ENCODE data around the gene ARF6. TPM values are rescaled to one million over a fixed set of nuclear protein-coding genes. Genes with fewer than 3 reads are reported as not detected.

The ARF6 gene
- total and polyA plus RNA-seq, 7 experiments from 2014 or later: 61.9 to 173 (median 90.6) TPM

GRCh38 chr14:49942090-49942489 lies 49.2 kb downstream of the ARF6 start:
- Histone ChIP-seq H3K36me3 (ENCODE audit: control insufficient read depth in 2 of 3, insufficient read depth in 3 of 3, low read length in 3 of 3) (no peaks in the 10 kb centered on the region), H3K9me3 (ENCODE audit: control insufficient read depth in 2 of 3, low read length in 3 of 3) (no peaks in the 10 kb centered on the region), H3K27ac (ENCODE audit: low read depth, low read length) (no peak overlapping the region), H3K4me1 (ENCODE audit: control insufficient read depth in 2 of 2, insufficient read depth in 2 of 2, low read length in 2 of 2) (peaks cover 39 to 48% of the 10 kb centered on the region in 2 donors), H3K4me3 (ENCODE audit: low read length) (no peak overlapping the region), H3K27me3 (ENCODE audit: control insufficient read depth in 2 of 2, insufficient read depth in 2 of 2, low read length in 2 of 2) (no peaks in the 10 kb centered on the region)
- Mint-ChIP-seq H3K27ac (peak overlapping the region in 8 of 9 donors; percentile 39 to 78 (median 64)), H3K36me3 (peaks cover 11 to 35% (median 13%) of the 10 kb centered on the region in 5 donors), H3K4me3 (peak overlapping the region in 4 of 10 donors; percentile 31 to 54 (median 38)), H3K9me3 (peaks cover 2 to 23% (median 10%) of the 10 kb centered on the region in 11 donors), H3K27me3 (no peaks in the 10 kb centered on the region), H3K4me1 (peaks cover 29 to 76% (median 71%) of the 10 kb centered on the region in 7 donors)
- intact Hi-C loops (cut with micrococcal nuclease): no loop called here
- no peak for ATAC-seq
- POLR2A ChIA-PET: interaction anchor here (1.2 to 16.2 kb wide), 3 partner anchors 31 to 120 kb away, joined by 3 to 214 read pairs (median 18); partner anchors contain the start of gene ARF6
- CTCF ChIA-PET: interaction anchor here (1.1 to 1.3 kb wide), 2 partner anchors 78 to 143 kb away, joined by 3 to 4 read pairs; no protein-coding TSS in a partner anchor
- no peak for DNase-seq

DNA sequence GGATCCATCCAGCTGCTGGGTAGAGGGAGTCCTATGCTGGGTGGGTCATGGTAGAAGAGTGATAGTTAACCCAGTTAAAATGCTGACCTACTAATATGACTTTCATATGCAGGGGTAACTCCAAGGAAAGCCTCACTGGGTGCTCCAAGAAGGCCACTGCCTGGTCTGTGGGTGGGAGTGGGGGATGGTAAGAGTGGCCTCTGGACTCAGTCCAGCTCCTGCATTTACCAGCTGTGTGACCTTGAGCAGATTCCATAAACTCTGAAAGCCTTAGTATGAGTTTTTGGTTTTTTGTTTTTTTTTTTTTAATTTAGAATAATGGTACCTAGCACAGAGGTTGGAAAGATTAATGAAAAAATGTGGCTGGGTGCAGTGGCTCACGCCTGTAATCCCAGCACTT lies 51.6 kb downstream of the ARF6 start:
- peaks cover 8 to 29% (median 12%) of the 10 kb centered on the region in 5 donors for H3K36me3 Mint-ChIP-seq
- no peaks in the 10 kb centered on the region for H3K36me3 ChIP-seq (ENCODE audit: control insufficient read depth in 2 of 3, insufficient read depth in 3 of 3, low read length in 3 of 3)
- peaks cover 37 to 53% of the 10 kb centered on the region in 2 donors for H3K4me1 ChIP-seq (ENCODE audit: control insufficient read depth in 2 of 2, insufficient read depth in 2 of 2, low read length in 2 of 2)
- peak overlapping the region in 6 of 9 donors; percentile 10 to 98 (median 92) for H3K27ac Mint-ChIP-seq
- no peak overlapping the region for H3K27ac ChIP-seq (ENCODE audit: low read depth, low read length)
- H3K4me3 Mint-ChIP-seq: no peak overlapping the region
- H3K9me3 ChIP-seq (ENCODE audit: control insufficient read depth in 2 of 3, low read length in 3 of 3): no peaks in the 10 kb centered on the region
- intact Hi-C loops (cut with micrococcal nuclease): no loop called here
- H3K27me3 Mint-ChIP-seq: no peaks in the 10 kb centered on the region
- peaks cover 28 to 91% (median 82%) of the 10 kb centered on the region in 7 donors for H3K4me1 Mint-ChIP-seq
- peaks cover 0 to 18% (median 7%) of the 10 kb centered on the region in 11 donors for H3K9me3 Mint-ChIP-seq
- H3K27me3 ChIP-seq (ENCODE audit: control insufficient read depth in 2 of 2, insufficient read depth in 2 of 2, low read length in 2 of 2): no peaks in the 10 kb centered on the region
- CTCF ChIA-PET: interaction anchor here (1.7 to 2.5 kb wide), 2 partner anchors 27 to 32 kb away, joined by 4 to 15 read pairs; no protein-coding TSS in a partner anchor
- POLR2A ChIA-PET: interaction anchor here (0.9 to 16.2 kb wide), 5 partner anchors 29 to 82 kb away, joined by 4 to 214 read pairs (median 35); partner anchors contain the start of gene ARF6
- ATAC-seq (no peak), DNase-seq (no peak)
- H3K4me3 ChIP-seq (ENCODE audit: low read length): no peak overlapping the region

DNA sequence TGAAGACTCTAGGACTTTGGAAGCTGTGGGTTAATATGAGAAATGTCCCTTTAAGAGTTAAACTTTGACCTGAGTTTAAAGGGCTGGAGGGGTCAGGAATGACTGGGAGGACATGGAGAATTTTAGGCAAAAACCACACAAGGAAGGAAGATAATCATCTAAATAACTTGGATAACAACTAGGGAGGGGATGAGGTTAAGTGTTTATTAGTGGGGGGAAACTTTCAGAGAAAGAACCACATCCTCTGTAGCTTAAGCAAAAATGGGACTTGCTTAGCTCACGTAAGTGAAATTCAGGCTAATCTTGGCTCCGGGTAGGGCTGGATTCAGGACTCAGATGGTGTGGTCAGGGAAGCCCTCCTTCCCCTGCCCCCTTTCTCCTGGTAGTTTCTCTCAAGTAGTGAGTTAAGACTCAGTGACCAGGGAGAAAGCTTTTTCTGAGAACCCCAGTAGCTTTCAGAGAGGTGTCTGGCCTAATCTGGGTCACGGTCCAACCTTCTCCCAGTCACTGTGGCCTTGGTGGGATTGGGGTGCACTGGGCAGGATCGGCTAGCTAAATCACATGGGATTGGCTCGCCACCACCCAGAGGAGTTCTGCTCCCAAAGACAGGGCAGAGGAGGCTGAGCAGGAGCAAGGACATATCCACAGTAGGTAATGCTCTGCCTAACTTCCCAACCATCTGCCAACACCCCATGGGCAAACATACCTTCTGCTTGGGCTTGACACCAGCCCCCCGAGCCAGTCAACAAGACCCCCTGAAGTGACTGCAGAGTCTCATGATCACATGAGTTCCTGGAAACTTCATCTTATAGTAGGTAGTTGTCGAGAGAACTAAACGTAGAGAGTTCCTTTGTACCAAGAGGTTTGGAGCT lies 52.8 kb downstream of the ARF6 start:
- H3K27me3 Mint-ChIP-seq: no peaks in the 10 kb centered on the region
- H3K36me3 Mint-ChIP-seq: peaks cover 8 to 22% (median 12%) of the 10 kb centered on the region in 5 donors
- Histone ChIP-seq H3K27me3 (ENCODE audit: control insufficient read depth in 2 of 2, insufficient read depth in 2 of 2, low read length in 2 of 2) (no peaks in the 10 kb centered on the region), H3K36me3 (ENCODE audit: control insufficient read depth in 2 of 3, insufficient read depth in 3 of 3, low read length in 3 of 3) (no peaks in the 10 kb centered on the region), H3K9me3 (ENCODE audit: control insufficient read depth in 2 of 3, low read length in 3 of 3) (no peaks in the 10 kb centered on the region), H3K4me1 (ENCODE audit: control insufficient read depth in 2 of 2, insufficient read depth in 2 of 2, low read length in 2 of 2) (peaks cover 26 to 48% of the 10 kb centered on the region in 2 donors), H3K27ac (ENCODE audit: low read depth, low read length) (peak overlapping the region; percentile 66), H3K4me3 (ENCODE audit: low read length) (peak overlapping the region; percentile 36)
- ChIA-PET CTCF (interaction anchor here (0.5 to 2.5 kb wide), 8 partner anchors 23 to 118 kb away, joined by 3 to 15 read pairs (median 4); no protein-coding TSS in a partner anchor), POLR2A (interaction anchor here (0.6 to 16.2 kb wide), 22 partner anchors 12 to 157 kb away, joined by 3 to 214 read pairs (median 4); partner anchors contain the start of genes ARF6 and NEMF)
- H3K4me1 Mint-ChIP-seq: peaks cover 26 to 86% (median 77%) of the 10 kb centered on the region in 7 donors
- H3K4me3 Mint-ChIP-seq: peak overlapping the region; percentile 61 to 81 (median 74)
- peak; percentile 57 for ATAC-seq
- intact Hi-C loops (cut with micrococcal nuclease): loop anchor here (1.0 kb wide), 4 partner anchors 15 to 56 kb away; no protein-coding TSS in a partner anchor
- peaks cover 0 to 18% (median 7%) of the 10 kb centered on the region in 11 donors for H3K9me3 Mint-ChIP-seq
- H3K27ac Mint-ChIP-seq: peak overlapping the region; percentile 82 to 98 (median 94)
- DNase-seq: peak in 6 of 9 donors; percentile 11 to 40 (median 35)

Other genes with a start within 250 kb of the ARF6 start
- gene POLE2, start 204.9 kb upstream of the ARF6 start, total RNA-seq: 10 to 100 TPM in 1 of 5 experiments, 1 to 10 TPM in 3, under 1 TPM in 1; 0.80 to 23.1 (median 1.2) TPM
- 1 to 10 TPM in 1 of 2 donors, under 1 TPM in 1; 0.90 to 2.1 TPM for gene POLE2, start 204.9 kb upstream of the ARF6 start, polyA plus RNA-seq
- 10 to 100 TPM in 3 of 5 experiments, 1 to 10 TPM in 2; 2.6 to 18.0 (median 12.2) TPM for gene KLHDC1, start 200.0 kb upstream of the ARF6 start, total RNA-seq
- gene KLHDC1, start 200.0 kb upstream of the ARF6 start, polyA plus RNA-seq: 1 to 10 TPM; 5.5 to 6.1 TPM
- 100 to 1,000 TPM in 1 of 5 experiments, 10 to 100 TPM in 4; 33.2 to 105 (median 84.7) TPM for gene KLHDC2, start 124.9 kb upstream of the ARF6 start, total RNA-seq
- gene KLHDC2, start 124.9 kb upstream of the ARF6 start, polyA plus RNA-seq: 100 to 1,000 TPM in 1 of 2 donors, 10 to 100 TPM in 1; 89.3 to 103 TPM
- 100 to 1,000 TPM in 4 of 5 experiments, 10 to 100 TPM in 1; 88.6 to 127 (median 105) TPM for gene NEMF, start 40.3 kb upstream of the ARF6 start, total RNA-seq
- gene NEMF, start 40.3 kb upstream of the ARF6 start, polyA plus RNA-seq: 10 to 100 TPM; 36.8 to 42.8 TPM
- gene VCPKMT, start 223.5 kb downstream of the ARF6 start, total RNA-seq: 10 to 100 TPM; 10.3 to 25.9 (median 17.4) TPM
- gene VCPKMT, start 223.5 kb downstream of the ARF6 start, polyA plus RNA-seq: 10 to 100 TPM in 1 of 2 donors, 1 to 10 TPM in 1; 7.5 to 13.4 TPM

Data from naive thymus-derived CD4-positive, alpha-beta T cell (primary cell).